Trophoblast cell (in vitro differentiated cells and primary cell): ENCODE results near the gene HBA1.
A peak's percentile ranks its signal among the peaks of the same experiment; 100 is the strongest.
"Not testable (repeated sequence)": the region's sequence is repeated elsewhere in the genome, so short reads cannot be mapped to it uniquely, and the experiment has no call there.

Experiments used
- DNase-seq, 2 donors: peaks; one replicate each; pipeline ENCODE4 v3.0.0-alpha.2; 2016
- H2AFZ ChIP-seq: 2 replicates; pipeline ENCODE4 v1.6.1; 2013; ENCODE audit warnings: low read length, moderate library complexity, mild to moderate bottlenecking; ENCODE audit not compliant: insufficient read depth, poor library complexity
- H2AK5ac ChIP-seq: 2 replicates; pipeline ENCODE4 v1.6.1; 2013; ENCODE audit warnings: mild to moderate bottlenecking, low read length
- H2BK120ac ChIP-seq: 2 replicates; pipeline ENCODE4 v1.6.1; 2013; ENCODE audit warnings: low read length, mild to moderate bottlenecking, moderate library complexity; ENCODE audit not compliant: insufficient read depth, poor library complexity
- H2BK12ac ChIP-seq: 2 replicates; pipeline ENCODE4 v1.6.1; 2013; ENCODE audit warnings: mild to moderate bottlenecking, low read length, moderate library complexity
- H2BK5ac ChIP-seq: 2 replicates; pipeline ENCODE4 v1.6.1; 2013; ENCODE audit warnings: low read length, low read depth, moderate library complexity, mild to moderate bottlenecking; ENCODE audit not compliant: poor library complexity
- H3K14ac ChIP-seq: 2 replicates; pipeline ENCODE4 v1.6.1; 2013; ENCODE audit warnings: mild to moderate bottlenecking, low read length
- H3K18ac ChIP-seq: 2 replicates; pipeline ENCODE4 v1.6.1; 2013; ENCODE audit warnings: mild to moderate bottlenecking, low read length
- H3K23ac ChIP-seq: 2 replicates; pipeline ENCODE4 v1.6.1; 2013; ENCODE audit warnings: low read length
- H3K27ac ChIP-seq: 2 replicates; pipeline ENCODE4 v1.5.1; 2013; ENCODE audit warnings: low read depth, mild to moderate bottlenecking, inconsistent platforms, low read length, moderate library complexity
- H3K27me3 ChIP-seq: 2 replicates; pipeline ENCODE4 v1.6.1; 2013; ENCODE audit warnings: inconsistent platforms, mild to moderate bottlenecking, low read length, moderate library complexity; ENCODE audit not compliant: insufficient read depth
- H3K36me3 ChIP-seq, 2 experiments: 1 replicate in 1 of 2; 2 replicates in 1 of 2; pipeline ENCODE4 v1.6.1; 2013; ENCODE audit warnings: low read length in 2 of 2, mild to moderate bottlenecking in 2 of 2, moderate library complexity in 1 of 2; ENCODE audit not compliant: insufficient read depth in 2 of 2, control insufficient read depth in 1 of 2
- H3K4ac ChIP-seq: 2 replicates; pipeline ENCODE4 v1.6.1; 2013; ENCODE audit warnings: low read depth, mild to moderate bottlenecking, low read length, moderate library complexity
- H3K4me1 ChIP-seq, 2 experiments: 1 replicate in 1 of 2; 2 replicates in 1 of 2; pipeline ENCODE4 v1.6.1; 2013; ENCODE audit warnings: low read length in 2 of 2, mild to moderate bottlenecking in 2 of 2, moderate library complexity in 1 of 2; ENCODE audit not compliant: insufficient read depth in 2 of 2, control insufficient read depth in 1 of 2
- H3K4me2 ChIP-seq: 2 replicates; pipeline ENCODE4 v1.6.1; 2013; ENCODE audit warnings: inconsistent platforms, mild to moderate bottlenecking, low read length, moderate library complexity
- H3K4me3 ChIP-seq: 2 replicates; pipeline ENCODE4 v1.5.1; 2013; ENCODE audit warnings: mild to moderate bottlenecking, low read depth, low read length, inconsistent platforms
- H3K79me1 ChIP-seq: one replicate; pipeline ENCODE4 v1.6.1; 2013; ENCODE audit warnings: low read length
- H3K79me2 ChIP-seq: 2 replicates; pipeline ENCODE4 v1.6.1; 2013; ENCODE audit warnings: low read length, mild to moderate bottlenecking; ENCODE audit not compliant: control insufficient read depth, insufficient read depth, poor library complexity
- H3K9ac ChIP-seq: 2 replicates; pipeline ENCODE4 v1.6.1; 2013; ENCODE audit warnings: mild to moderate bottlenecking, low read length
- H3K9me3 ChIP-seq: 2 replicates; pipeline ENCODE4 v1.6.1; 2013; ENCODE audit warnings: low read depth, mild to moderate bottlenecking, control low read depth, inconsistent platforms, low read length; ENCODE audit not compliant: insufficient read depth
- H4K12ac ChIP-seq: 2 replicates; pipeline ENCODE4 v1.6.1; 2013; ENCODE audit warnings: low read depth, mild to moderate bottlenecking, low read length, moderate library complexity
- H4K8ac ChIP-seq: 2 replicates; pipeline ENCODE4 v1.6.1; 2013; ENCODE audit warnings: low read depth, mild to moderate bottlenecking, low read length, moderate library complexity
- H4K91ac ChIP-seq: one replicate; pipeline ENCODE4 v1.6.1; 2013; ENCODE audit warnings: low read depth, mild to moderate bottlenecking, low read length, moderate library complexity
- WGBS: extraction: QIAGEN DNeasy Blood & Tissue Kit; methylation state at CpG from one replicate; pipeline ENCODE4 v1.1.7; 2013; ENCODE audit warnings: missing lambda C conversion rate; ENCODE audit not compliant: insufficient read length, insufficient coverage; ENCODE audit errors: extremely low coverage; 5-methylcytosine and 5-hydroxymethylcytosine counted together

Gene HBA1

DNA sequence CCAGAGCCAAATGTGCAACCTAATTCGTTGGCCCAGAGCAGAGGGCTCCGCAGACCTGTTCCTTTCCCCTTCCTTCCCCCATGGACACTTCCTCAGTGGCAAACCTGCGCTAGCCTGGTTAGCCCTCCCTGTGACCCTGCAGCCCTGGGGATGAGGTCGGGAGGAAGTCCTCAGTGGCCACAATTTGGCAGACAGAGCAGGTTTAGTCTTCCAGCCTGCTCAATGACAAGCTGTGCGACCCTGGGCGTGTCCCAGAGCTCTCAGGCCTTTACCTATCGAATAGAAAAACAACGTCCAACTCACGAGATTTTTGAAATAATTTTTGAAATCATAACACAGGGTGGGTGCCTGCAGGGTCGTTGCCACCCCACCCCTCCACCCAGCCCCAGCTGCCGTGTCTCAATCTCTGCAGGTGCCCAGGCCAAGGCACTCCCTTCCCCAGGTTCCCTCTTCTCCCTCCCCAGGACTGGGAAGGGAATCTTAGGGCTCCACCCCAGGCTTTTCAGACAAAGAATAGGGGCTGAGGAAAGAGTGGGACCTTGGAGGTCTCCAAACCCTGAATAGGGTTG, 9.3 kb upstream of the HBA1 start:
- WGBS, result no CpG with 5 or more reads among the region's 11 CpGs
- Histone ChIP-seq H2AFZ (no peak overlapping the region), H3K27ac (no peak overlapping the region)

DNA sequence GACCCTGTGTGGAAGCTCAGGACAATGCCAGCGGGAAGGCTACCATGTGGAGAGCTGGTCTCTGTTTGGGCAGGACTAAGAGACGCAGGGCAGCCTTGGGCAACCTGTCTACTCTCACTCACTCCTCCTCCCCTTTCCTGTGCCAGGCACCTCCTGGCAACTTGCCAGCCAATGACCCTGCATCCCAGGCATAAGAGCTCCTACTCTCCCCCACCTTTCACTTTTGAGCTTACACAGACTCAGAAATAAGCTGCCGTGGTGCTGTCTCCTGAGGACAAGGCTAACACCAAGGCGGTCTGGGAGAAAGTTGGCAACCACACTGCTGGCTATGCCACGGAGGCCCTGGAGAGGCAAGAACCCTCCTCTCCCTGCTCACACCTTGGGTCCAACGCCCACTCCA, 8.1 kb upstream of the HBA1 start:
- Histone ChIP-seq H3K4me1 (no peaks in the 10 kb centered on the region), H2BK5ac (no peak overlapping the region), H3K4me2 (no peak overlapping the region), H4K91ac (no peak overlapping the region), H2AFZ (no peak overlapping the region), H4K12ac (no peak overlapping the region), H3K27me3 (peaks cover 47% of the 10 kb centered on the region), H4K8ac (no peak overlapping the region), H3K27ac (no peak overlapping the region), H3K4ac (no peak overlapping the region), H2BK12ac (no peak overlapping the region), H3K4me3 (no peak overlapping the region), H2BK120ac (no peak overlapping the region), H2AK5ac (no peak overlapping the region), H3K14ac (no peak overlapping the region), H3K9ac (no peak overlapping the region), H3K79me1 (no peaks in the 10 kb centered on the region), H3K79me2 (no peaks in the 10 kb centered on the region), H3K23ac (no peak overlapping the region), H3K9me3 (peaks cover 4% of the 10 kb centered on the region), H3K18ac (no peak overlapping the region), H3K36me3 (no peaks in the 10 kb centered on the region)
- no CpG with 5 or more reads among the region's 6 CpGs for WGBS
- DNase-seq, result no peak

More for the DNA sequence above, 9.3 kb upstream of the HBA1 start:
- Histone ChIP-seq H3K79me1 (no peaks in the 10 kb centered on the region), H4K91ac (no peak overlapping the region), H3K79me2 (no peaks in the 10 kb centered on the region), H3K4me2 (no peak overlapping the region), H3K27me3 (peaks cover 52% of the 10 kb centered on the region), H3K18ac (no peak overlapping the region), H3K9me3 (peaks cover 8% of the 10 kb centered on the region), H2BK5ac (no peak overlapping the region), H3K36me3 (no peaks in the 10 kb centered on the region), H2AK5ac (no peak overlapping the region), H4K8ac (no peak overlapping the region), H3K4me3 (no peak overlapping the region), H2BK120ac (no peak overlapping the region), H3K4ac (no peak overlapping the region), H3K4me1 (no peaks in the 10 kb centered on the region), H3K9ac (no peak overlapping the region), H4K12ac (no peak overlapping the region), H3K23ac (no peak overlapping the region), H2BK12ac (no peak overlapping the region), H3K14ac (no peak overlapping the region)
- no peak for DNase-seq

GRCh38 chr16:169014-169413, 7.5 kb upstream of the HBA1 start:
- Histone ChIP-seq H4K8ac (no peak overlapping the region), H2AFZ (no peak overlapping the region), H4K91ac (no peak overlapping the region), H3K79me2 (no peaks in the 10 kb centered on the region), H3K4ac (no peak overlapping the region), H3K9ac (no peak overlapping the region), H3K36me3 (no peaks in the 10 kb centered on the region), H2BK120ac (no peak overlapping the region), H3K9me3 (peaks cover 2% of the 10 kb centered on the region), H3K4me3 (no peak overlapping the region), H2BK12ac (no peak overlapping the region), H3K4me2 (no peak overlapping the region), H3K27ac (no peak overlapping the region), H3K23ac (no peak overlapping the region), H3K14ac (no peak overlapping the region), H4K12ac (no peak overlapping the region), H3K4me1 (no peaks in the 10 kb centered on the region), H2BK5ac (no peak overlapping the region), H2AK5ac (no peak overlapping the region), H3K18ac (no peak overlapping the region), H3K79me1 (no peaks in the 10 kb centered on the region), H3K27me3 (peaks cover 47% of the 10 kb centered on the region)
- no CpG with 5 or more reads among the region's 3 CpGs for WGBS
- no peak for DNase-seq

DNA sequence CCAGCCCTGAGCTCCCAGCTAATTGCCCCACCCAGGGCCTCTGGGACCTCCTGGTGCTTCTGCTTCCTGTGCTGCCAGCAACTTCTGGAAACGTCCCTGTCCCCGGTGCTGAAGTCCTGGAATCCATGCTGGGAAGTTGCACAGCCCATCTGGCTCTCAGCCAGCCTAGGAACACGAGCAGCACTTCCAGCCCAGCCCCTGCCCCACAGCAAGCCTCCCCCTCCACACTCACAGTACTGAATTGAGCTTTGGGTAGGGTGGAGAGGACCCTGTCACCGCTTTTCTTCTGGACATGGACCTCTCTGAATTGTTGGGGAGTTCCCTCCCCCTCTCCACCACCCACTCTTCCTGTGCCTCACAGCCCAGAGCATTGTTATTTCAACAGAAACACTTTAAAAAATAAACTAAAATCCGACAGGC, 6.4 kb upstream of the HBA1 start:
- not testable (repeated sequence) for H3K9me3 ChIP-seq, H3K4me3 ChIP-seq, H4K91ac ChIP-seq, H3K79me1 ChIP-seq, H3K4me1 ChIP-seq, H3K27ac ChIP-seq, H3K9ac ChIP-seq, H2AK5ac ChIP-seq, H3K36me3 ChIP-seq, H3K14ac ChIP-seq, H3K23ac ChIP-seq, H3K79me2 ChIP-seq, H2BK5ac ChIP-seq, H3K4me2 ChIP-seq, H3K4ac ChIP-seq, H3K18ac ChIP-seq, H4K12ac ChIP-seq, H2BK12ac ChIP-seq, H2BK120ac ChIP-seq, H2AFZ ChIP-seq, H4K8ac ChIP-seq
- H3K27me3 ChIP-seq, result peaks cover 52% of the 10 kb centered on the region
- peak in 1 of 2 donors; percentile 12 for DNase-seq
- WGBS, result no CpG with 5 or more reads among the region's 5 CpGs
